B cell (primary cell): Measurements from ENCODE around the gene SARS2. TPM values are rescaled to one million over a fixed set of nuclear protein-coding genes. Genes with fewer than 3 reads are reported as not detected.
"Not testable (repeated sequence)": the region's sequence is repeated elsewhere in the genome, so short reads cannot be mapped to it uniquely, and the experiment has no call there.

Experiments used
- ATAC-seq: fragments of 200-7000 bp; cut with Tn5 transposase; one replicate; pipeline ENCODE4 v1.10.0; 2021; ENCODE audit warnings: low read depth, mild to moderate bottlenecking, moderate number of reproducible peaks, moderate library complexity
- CTCF ChIA-PET: fragments of 350-600 bp; sonication (Branson Sonifier 250); formaldehyde crosslinking; loops from one replicate; lab custom pipeline; 2021; ENCODE audit warnings: antibody characterized with exemption, inconsistent platforms; lab: Charles Lee
- POLR2A ChIA-PET: fragments of 350-600 bp; sonication (Branson Sonifier 250); formaldehyde crosslinking; loops from one replicate; lab custom pipeline; 2021; ENCODE audit warnings: antibody characterized with exemption; lab: Charles Lee
- DNase-seq: peaks from one replicate; pipeline ENCODE4 v3.0.0; 2013
- H2AFZ ChIP-seq: 2 replicates; pipeline ENCODE4 v1.6.1; 2012; ENCODE audit warnings: mild to moderate bottlenecking, low read depth, low read length; ENCODE audit not compliant: insufficient read depth, poor library complexity, severe bottlenecking
- H3K27ac ChIP-seq, 2 donors: 1 replicate in 1 of 2; 2 replicates in 1 of 2; pipeline ENCODE4 v1.5.1; 2012 to 2013; ENCODE audit warnings: low read length in 2 of 2, mild to moderate bottlenecking in 2 of 2, moderate library complexity in 1 of 2
- H3K27me3 ChIP-seq, 4 experiments: fragments of 200-600 bp in 1 of 4; sonication (generic) in 1 of 4; replicated peaks in 1 of 4; 1 replicate in 2 of 4; 2 replicates in 2 of 4; pipeline versions ENCODE4 v1.6.1 to v1.7.0; 2013 to 2016; ENCODE audit warnings: low read length in 3 of 4, mild to moderate bottlenecking in 2 of 4, mixed read lengths in 1 of 4, moderate library complexity in 1 of 4; ENCODE audit not compliant: insufficient read depth in 4 of 4, control insufficient read depth in 3 of 4; ENCODE audit errors: control extremely low read depth in 1 of 4
- H3K36me3 ChIP-seq, 2 experiments: replicated peaks in 1 of 2; 1 replicate in 1 of 2; 2 replicates in 1 of 2; pipeline versions ENCODE4 v1.6.1 to v1.7.1; 2013; ENCODE audit warnings: low read length in 1 of 2; ENCODE audit not compliant: insufficient read depth in 2 of 2, control insufficient read depth in 1 of 2; ENCODE audit errors: control extremely low read depth in 1 of 2, extremely low read depth in 1 of 2
- H3K4me1 ChIP-seq, 2 donors: fragments of 200-600 bp in 1 of 2; sonication (generic) in 1 of 2; 1 replicate in 1 of 2; 2 replicates in 1 of 2; pipeline versions ENCODE4 v1.5.1 to v1.6.1; 2013 to 2017; ENCODE audit warnings: low read length in 2 of 2; ENCODE audit not compliant: control insufficient read depth in 2 of 2, insufficient read depth in 2 of 2
- H3K4me2 ChIP-seq: replicated peaks from 2 replicates; pipeline ENCODE3; 2012; ENCODE audit warnings: mild to moderate bottlenecking, low read depth, low read length; ENCODE audit not compliant: poor library complexity, severe bottlenecking
- H3K4me3 ChIP-seq, 5 experiments: fragments of 200-600 bp in 1 of 5; sonication (generic) in 1 of 5; 1 replicate in 3 of 5; 2 replicates in 2 of 5; pipeline versions ENCODE4 v1.5.1 to v1.7.0; 2011 to 2016; ENCODE audit warnings: low read length in 4 of 5, mild to moderate bottlenecking in 4 of 5, low read depth in 2 of 5, control low read depth in 1 of 5, moderate library complexity in 1 of 5; ENCODE audit not compliant: insufficient read depth in 1 of 5; ENCODE audit errors: control extremely low read depth in 1 of 5, extremely low read depth in 1 of 5
- H3K79me2 ChIP-seq: fragments of 200-600 bp; sonication (generic); one replicate; pipeline ENCODE4 v1.6.0; 2016; ENCODE audit warnings: low read length; ENCODE audit not compliant: control insufficient read depth, insufficient read depth
- H3K9ac ChIP-seq: fragments of 200-600 bp; sonication (generic); 2 replicates; pipeline ENCODE4 v1.6.1; 2017; ENCODE audit warnings: mild to moderate bottlenecking, low read length, moderate library complexity
- H3K9me3 ChIP-seq, 3 donors: one replicate each; pipeline versions ENCODE4 v1.6.1 to v1.7.1; 2013; ENCODE audit warnings: low read length in 2 of 3; ENCODE audit not compliant: control insufficient read depth in 2 of 3, insufficient read depth in 1 of 3; ENCODE audit errors: control extremely low read depth in 1 of 3
- H4K20me1 ChIP-seq: 2 replicates; pipeline ENCODE4 v1.6.0; 2012; ENCODE audit warnings: mild to moderate bottlenecking, low read length; ENCODE audit not compliant: insufficient read depth, control insufficient read depth, poor library complexity, severe bottlenecking
- H3K27ac Mint-ChIP-seq: one replicate; pipeline ENCODE4 v1.8.0; 2021; ENCODE audit warnings: mixed read lengths
- H3K27me3 Mint-ChIP-seq: one replicate; pipeline ENCODE4 v1.8.0; 2021; ENCODE audit warnings: mixed read lengths
- H3K4me1 Mint-ChIP-seq: one replicate; pipeline ENCODE4 v1.8.0; 2021; ENCODE audit warnings: mixed read lengths
- H3K4me3 Mint-ChIP-seq: one replicate; pipeline ENCODE4 v1.8.0; 2021; ENCODE audit warnings: mixed read lengths
- H3K9me3 Mint-ChIP-seq: one replicate; pipeline ENCODE4 v1.8.0; 2022; ENCODE audit warnings: mixed read lengths; ENCODE audit not compliant: insufficient read depth
- CTCF ChIP-seq: fragments of 200-600 bp; IDR thresholded peaks from one replicate; pipeline ENCODE4 v1.8.0; 2022; ENCODE audit warnings: antibody characterized with exemption, mild to moderate bottlenecking
- EZH2 ChIP-seq: IDR thresholded peaks from 2 replicates; pipeline ENCODE4 v1.6.1; 2012; ENCODE audit warnings: borderline replicate concordance, low read depth, mild to moderate bottlenecking, moderate library complexity, low read length; ENCODE audit not compliant: insufficient read depth, poor library complexity, severe bottlenecking
- WGBS: methylation state at CpG from one replicate; pipeline ENCODE4 v1.1.5; 2013; ENCODE audit warnings: missing lambda C conversion rate; ENCODE audit not compliant: insufficient coverage; 5-methylcytosine and 5-hydroxymethylcytosine counted together
- intact Hi-C: fragments of 100-400 bp; cut with micrococcal nuclease; formaldehyde crosslinking; loops from one replicate; pipeline ENCODE4 v1.10.0; 2022
- polyA plus RNA-seq: library from polyadenylated mRNA; depleted of rRNA; stranded (reverse); fragments of >200 nt; gene quantifications from 2 replicates; pipeline ENCODE4 v1.2.3, GENCODE V29; 2012
- total RNA-seq, 2 donors: library from RNA; stranded (reverse); fragments of 120-200 nt in 1 of 2; gene quantifications; 1 replicate in 1 of 2; 2 replicates in 1 of 2; pipeline versions ENCODE4 v1.2.3 to v1.2.4, GENCODE V29; 2013 to 2022

Gene SARS2
- total and polyA plus RNA-seq, 2 donors (not counting 1 experiment from before 2014, with no cell fraction given): 38.1 to 65.9 TPM

GRCh38 chr19:38941979-38942378 lies 11.4 kb upstream of the SARS2 start:
- no peak overlapping the region for H2AFZ ChIP-seq
- Mint-ChIP-seq H3K27ac (no peak overlapping the region), H3K9me3 (no peaks in the 10 kb centered on the region), H3K27me3 (peaks cover 8% of the 10 kb centered on the region), H3K4me3 (no peak overlapping the region), H3K4me1 (no peaks in the 10 kb centered on the region)
- no peak overlapping the region for H3K4me2 ChIP-seq
- no CpG with 5 or more reads among the region's 2 CpGs for WGBS
- H3K79me2 ChIP-seq: no peaks in the 10 kb centered on the region
- no peak overlapping the region for H3K27ac ChIP-seq
- no peaks in the 10 kb centered on the region for H3K27me3 ChIP-seq
- no peak for DNase-seq
- ChIA-PET CTCF (no interaction called here), POLR2A (no interaction called here)
- H4K20me1 ChIP-seq: no peaks in the 10 kb centered on the region
- no peaks in the 10 kb centered on the region for H3K36me3 ChIP-seq
- no peaks in the 10 kb centered on the region for H3K4me1 ChIP-seq
- intact Hi-C loops: no loop called here
- TF ChIP-seq EZH2 (no peak), CTCF (no peak)
- peaks cover 0 to 10% (median 0%) of the 10 kb centered on the region in 3 donors for H3K9me3 ChIP-seq
- H3K9ac ChIP-seq: no peak overlapping the region
- H3K4me3 ChIP-seq: no peak overlapping the region
- ATAC-seq: no peak

GRCh38 chr19:38941466-38941865 lies 10.9 kb upstream of the SARS2 start:
- H3K9ac ChIP-seq, H3K27me3 Mint-ChIP-seq, H4K20me1 ChIP-seq, H3K4me1 ChIP-seq, H3K27ac Mint-ChIP-seq, H3K4me1 Mint-ChIP-seq, H2AFZ ChIP-seq, H3K4me3 Mint-ChIP-seq, H3K27ac ChIP-seq, H3K27me3 ChIP-seq, H3K79me2 ChIP-seq, H3K9me3 Mint-ChIP-seq, POLR2A ChIA-PET, DNase-seq, H3K4me2 ChIP-seq, H3K36me3 ChIP-seq, H3K9me3 ChIP-seq, ATAC-seq, intact Hi-C loops, H3K4me3 ChIP-seq, CTCF ChIA-PET: not testable (repeated sequence)
- 67% methylated on average over 1 of the region's 5 CpGs for WGBS
